NCI-H2196 treated with DMSO at 0.1 percent for 48 hours (cell line): ENCODE measurements around the gene PRR23C.
"Not testable (repeated sequence)": the region's sequence is repeated elsewhere in the genome, so short reads cannot be mapped to it uniquely, and the experiment has no call there.

Experiments used
- DNase-seq: peaks from one replicate; lab custom pipeline; 2025; ENCODE audit not compliant: unreplicated experiment; lab: John Stamatoyannopoulos, UW

Gene PRR23C

GRCh38 chr3:139044366-139045210 lies at the start of gene PRR23C:
Gene PRR23C (minus strand): TSS chr3:139044892. CDS start chr3:139044620, 272 bp downstream.
- no peak for DNase-seq

GRCh38 chr3:139093840-139094239 lies 49.1 kb upstream of the PRR23C start:
- DNase-seq: no peak

- no peak for DNase-seq
Observed at GRCh38 chr3:139088462-139089324, 44.0 kb upstream of the PRR23C start.

- DNase-seq: no peak
Observed at GRCh38 chr3:139087621-139088020, 42.9 kb upstream of the PRR23C start.

- DNase-seq: no peak
Observed at GRCh38 chr3:139084176-139084575, 39.5 kb upstream of the PRR23C start.

- no peak for DNase-seq
Observed at GRCh38 chr3:139074565-139075115, 29.9 kb upstream of the PRR23C start.

GRCh38 chr3:139062918-139063317 lies 18.2 kb upstream of the PRR23C start:
- DNase-seq: no peak

GRCh38 chr3:139052802-139053600 lies 8.3 kb upstream of the PRR23C start:
- no peak for DNase-seq

- DNase-seq: no peak
Observed at GRCh38 chr3:139043554-139044365, 932 bp downstream of the PRR23C start.

- no peak for DNase-seq
Observed at GRCh38 chr3:139037478-139037877, 7.2 kb downstream of the PRR23C start.

GRCh38 chr3:139032326-139033002 lies 12.2 kb downstream of the PRR23C start:
- DNase-seq: no peak

GRCh38 chr3:139030576-139030975 lies 14.1 kb downstream of the PRR23C start:
- DNase-seq: not testable (repeated sequence)

- DNase-seq: no peak
Observed at GRCh38 chr3:139024968-139025367, 19.7 kb downstream of the PRR23C start.

- DNase-seq: no peak
Observed at GRCh38 chr3:139020868-139021234, 23.8 kb downstream of the PRR23C start, which contains the start of gene PRR23B. Gene PRR23B (minus strand): TSS chr3:139020926. CDS start chr3:139020661, 265 bp downstream.

- DNase-seq: no peak
Observed at GRCh38 chr3:139020036-139020867, 24.4 kb downstream of the PRR23C start.

- DNase-seq: no peak
Observed at GRCh38 chr3:139016430-139017048, 28.2 kb downstream of the PRR23C start.

GRCh38 chr3:139006051-139006716 lies 38.5 kb downstream of the PRR23C start, which contains the start of gene PRR23A:
Gene PRR23A (minus strand): TSS chr3:139006268. CDS start chr3:139006268, 0 bp downstream.
- no peak for DNase-seq
